Stimulated activated CD8-positive, alpha-beta memory T cell treated with anti-CD3 and anti-CD28 coated beads, Interleukin-4, amount 100 ng/mL, for 48 hours (primary cell): ENCODE results near the gene SMG9.
A peak's percentile ranks its signal among the peaks of the same experiment; 100 is the strongest.
"Not testable (repeated sequence)": the region's sequence is repeated elsewhere in the genome, so short reads cannot be mapped to it uniquely, and the experiment has no call there.

Experiments
- DNase-seq: peaks from one replicate; pipeline ENCODE4 v3.0.0-alpha.2; 2020

Gene SMG9

DNA sequence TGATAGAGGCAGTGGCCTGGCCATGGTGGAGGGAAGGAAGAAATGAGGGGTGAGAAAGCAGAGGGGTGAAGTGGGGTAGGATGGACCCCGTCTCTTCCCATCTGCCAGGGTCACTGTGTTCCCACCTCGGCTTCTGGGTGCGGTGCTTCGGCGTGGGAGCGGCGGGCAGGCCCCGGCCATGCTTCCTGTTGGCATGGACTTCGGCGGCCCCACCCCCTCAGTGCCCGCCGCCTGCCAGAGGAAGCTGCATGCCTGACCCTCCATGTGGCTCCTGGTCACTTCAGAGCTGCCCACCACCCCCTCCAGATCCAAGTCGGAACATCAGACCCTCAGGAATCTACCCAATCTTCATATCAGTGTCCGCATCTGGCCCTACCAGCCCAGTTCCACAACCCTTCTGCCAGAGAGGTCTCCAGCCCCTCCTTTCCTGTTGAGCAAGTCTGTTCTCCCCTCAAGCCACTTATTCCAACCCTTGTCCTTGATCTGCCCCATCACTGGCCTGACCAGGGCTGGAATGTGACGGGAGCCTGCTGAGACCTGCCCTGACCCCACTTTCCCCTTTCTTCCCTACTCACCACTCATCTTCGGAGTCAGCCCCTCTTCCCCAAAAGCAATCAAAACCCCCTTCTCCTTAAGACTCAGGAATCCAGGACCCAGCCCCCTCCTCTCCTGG, 24.5 kb upstream of the SMG9 start:
- no peak for DNase-seq

DNA sequence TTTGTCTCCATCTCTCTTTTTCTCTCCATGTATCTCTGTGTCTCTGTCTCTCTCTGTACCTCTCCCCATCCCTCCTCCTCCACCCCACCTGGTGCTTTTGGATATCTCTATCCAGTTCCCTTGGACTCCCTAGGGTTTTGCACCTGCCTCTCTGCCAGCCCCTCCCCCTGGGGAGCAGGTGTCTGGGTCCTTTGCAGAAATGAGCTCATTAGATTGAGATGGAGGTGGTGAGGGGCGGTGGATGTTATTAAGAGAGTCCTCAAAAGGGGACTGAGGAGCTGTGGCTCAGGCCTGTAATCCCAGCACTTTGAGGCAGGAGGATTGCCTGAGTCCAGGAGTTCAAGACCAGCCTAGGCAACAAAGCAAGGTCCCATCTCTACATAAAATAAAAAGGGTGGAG, 23.9 kb upstream of the SMG9 start:
- no peak for DNase-seq

DNA sequence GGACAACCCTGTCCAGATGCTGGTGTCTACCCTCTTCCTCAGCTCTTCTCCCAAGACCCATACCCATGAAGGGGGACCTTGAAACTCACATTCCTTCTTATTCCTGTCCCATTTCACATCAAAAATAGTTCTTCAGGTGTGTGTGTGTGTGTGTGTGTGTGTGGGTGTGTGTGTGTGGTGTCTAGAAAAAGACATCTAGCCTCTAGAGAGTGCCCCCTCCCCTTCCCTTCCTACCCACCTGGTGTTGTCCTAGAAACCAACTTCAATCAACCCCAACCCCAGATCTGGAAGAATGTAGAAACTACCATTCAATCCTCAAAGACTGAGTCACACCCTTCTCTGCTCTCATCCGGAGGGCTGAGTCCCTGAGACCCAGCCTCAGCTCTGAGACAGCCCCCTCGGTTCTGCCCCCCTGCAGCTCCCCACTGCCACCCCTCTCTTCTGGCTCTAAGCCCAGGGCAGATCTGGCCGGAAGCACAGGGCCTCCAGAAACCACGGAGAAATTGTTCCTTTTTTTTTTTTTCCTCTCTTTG, 22.5 kb upstream of the SMG9 start:
- DNase-seq, result no peak

DNA sequence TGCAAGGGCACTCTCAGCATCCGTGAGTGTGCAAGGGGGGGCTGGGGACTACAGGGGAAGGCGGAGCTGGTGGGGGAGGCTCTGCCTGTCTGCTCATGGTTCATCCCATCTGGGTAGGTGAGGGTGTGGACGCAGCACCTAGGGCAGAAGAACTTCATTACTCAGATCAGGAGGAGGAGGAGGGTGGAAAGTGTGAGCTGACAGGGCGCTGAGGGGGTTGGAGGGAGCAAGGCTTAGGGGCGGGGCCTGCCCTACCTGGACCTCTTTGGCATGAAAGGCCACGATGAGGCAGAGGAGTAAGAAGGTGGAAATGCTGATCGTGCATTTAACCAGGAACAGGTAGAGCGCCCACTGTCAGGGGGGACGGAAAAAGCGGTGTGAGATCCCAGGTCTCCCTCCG, 21.5 kb upstream of the SMG9 start:
- DNase-seq, result peak; percentile 82

DNA sequence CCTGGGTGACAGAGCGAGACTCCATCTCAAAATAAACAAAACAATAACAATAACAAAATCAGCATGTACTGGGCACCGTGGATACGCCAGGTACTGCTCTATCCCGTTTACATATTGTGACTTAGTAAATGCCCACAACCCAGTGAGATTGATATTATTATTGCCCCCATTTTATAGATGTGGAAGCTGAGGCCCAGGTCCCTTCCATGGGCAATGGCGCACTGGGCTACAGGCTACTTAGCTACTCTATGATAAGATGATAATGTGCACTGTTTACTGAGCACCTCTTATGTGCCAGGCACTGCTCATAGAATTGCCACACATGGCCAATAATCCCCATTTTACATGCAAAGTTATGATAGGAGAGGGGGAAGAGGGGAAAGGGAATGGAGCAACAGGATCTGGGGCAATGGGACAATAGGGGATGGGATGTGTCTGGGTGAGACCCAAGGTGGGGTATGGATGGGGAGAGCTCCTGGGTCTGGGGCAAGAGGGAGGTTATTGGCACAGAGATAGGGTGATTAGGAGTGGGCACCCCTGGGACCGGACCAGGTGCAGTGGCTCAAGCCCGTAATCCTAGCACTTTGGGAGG, 20.6 kb upstream of the SMG9 start:
- no peak for DNase-seq

DNA sequence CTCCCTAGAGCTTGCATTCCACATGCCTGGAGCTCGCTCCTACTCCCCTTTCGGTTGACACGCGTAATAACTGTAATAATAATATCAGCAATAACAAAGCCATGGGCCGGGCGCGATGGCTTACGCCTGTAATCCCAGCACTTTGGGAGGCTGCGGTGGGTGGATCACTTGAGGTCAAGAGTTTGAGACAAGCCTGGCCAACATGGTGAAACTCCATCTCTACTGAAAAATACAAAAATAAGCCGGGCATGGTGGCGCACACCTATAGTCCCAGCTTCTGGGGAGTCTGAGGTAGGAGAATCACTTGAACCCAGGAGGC, 20.1 kb upstream of the SMG9 start:
- DNase-seq, result not testable (repeated sequence)

DNA sequence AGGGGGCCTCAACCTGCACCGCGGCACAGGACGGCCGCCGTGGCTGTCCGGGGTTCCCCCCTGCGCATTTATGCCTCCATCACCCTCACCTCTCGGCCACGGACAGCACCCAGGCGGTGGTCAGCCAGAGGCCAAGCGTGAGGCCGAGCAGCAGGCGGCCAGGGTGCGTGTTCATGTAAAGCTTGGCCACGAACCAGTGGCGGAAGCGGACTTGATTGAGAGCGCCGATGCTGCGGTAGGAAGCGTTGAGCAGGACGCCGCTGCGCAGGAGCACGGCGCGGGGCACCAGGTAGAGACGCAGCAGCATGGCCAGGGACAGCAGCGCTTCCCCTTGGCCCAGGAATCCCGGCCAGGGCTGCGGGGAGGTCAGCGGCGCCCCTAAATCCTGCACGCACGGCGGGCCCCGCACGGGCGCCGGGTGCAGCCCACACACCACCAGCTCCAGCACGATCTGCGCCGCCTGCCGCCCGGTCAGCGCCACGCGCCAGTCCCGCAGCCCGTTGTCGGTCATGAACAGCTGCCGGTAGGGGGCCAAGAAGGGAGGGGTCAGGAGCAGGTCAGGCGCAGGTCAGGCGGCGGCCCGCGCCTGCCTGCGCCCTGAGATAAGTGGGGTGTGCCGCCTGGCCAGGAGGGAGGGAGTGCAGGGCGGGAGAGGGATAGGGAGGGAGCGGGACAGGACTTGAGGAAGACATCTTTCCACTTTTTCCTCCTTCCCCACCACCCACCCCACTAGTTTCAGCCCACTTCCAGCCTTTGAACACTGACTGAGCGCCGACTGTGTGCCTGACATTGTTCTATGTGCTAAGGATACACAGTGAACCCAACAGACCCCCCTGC, 19.6 kb upstream of the SMG9 start:
- no peak for DNase-seq

DNA sequence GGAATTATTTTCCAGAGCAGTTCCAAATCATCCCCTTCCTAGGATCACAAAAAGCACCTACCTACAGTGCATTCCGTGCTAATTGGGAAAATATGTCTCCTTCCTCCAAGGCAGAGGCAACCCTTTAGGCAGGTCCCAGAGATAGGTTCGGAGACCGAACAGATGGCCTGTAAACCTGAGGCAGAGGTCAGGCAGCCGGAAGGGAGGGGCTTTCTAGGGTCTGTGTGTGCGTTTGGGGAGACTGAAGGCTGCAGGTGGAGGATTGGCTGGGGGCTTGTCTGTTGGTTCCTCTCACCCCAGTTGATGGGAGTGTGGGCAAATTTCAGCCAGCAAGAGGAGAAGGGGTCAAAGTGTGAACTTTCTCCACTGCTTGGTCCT, 19.0 kb upstream of the SMG9 start:
- no peak for DNase-seq

DNA sequence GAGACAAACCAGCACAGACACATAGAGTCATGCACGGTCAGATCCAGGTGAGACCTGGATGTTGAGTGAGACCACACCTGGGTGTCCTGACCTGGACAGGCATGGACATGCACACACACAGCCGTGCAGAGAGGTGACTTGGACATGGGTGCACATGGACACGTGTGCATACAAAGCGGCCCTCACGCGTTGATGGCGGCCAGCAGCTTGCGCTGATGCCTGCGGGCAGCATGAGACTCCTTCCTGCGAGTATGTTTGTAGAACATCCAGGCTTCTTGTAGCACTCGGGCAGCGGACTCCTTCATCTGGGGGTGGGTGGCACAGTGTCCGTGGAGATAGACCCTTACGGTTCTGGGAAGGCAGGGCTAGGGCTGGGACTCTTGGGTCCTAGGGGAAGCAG, 14.5 kb upstream of the SMG9 start:
- no peak for DNase-seq

DNA sequence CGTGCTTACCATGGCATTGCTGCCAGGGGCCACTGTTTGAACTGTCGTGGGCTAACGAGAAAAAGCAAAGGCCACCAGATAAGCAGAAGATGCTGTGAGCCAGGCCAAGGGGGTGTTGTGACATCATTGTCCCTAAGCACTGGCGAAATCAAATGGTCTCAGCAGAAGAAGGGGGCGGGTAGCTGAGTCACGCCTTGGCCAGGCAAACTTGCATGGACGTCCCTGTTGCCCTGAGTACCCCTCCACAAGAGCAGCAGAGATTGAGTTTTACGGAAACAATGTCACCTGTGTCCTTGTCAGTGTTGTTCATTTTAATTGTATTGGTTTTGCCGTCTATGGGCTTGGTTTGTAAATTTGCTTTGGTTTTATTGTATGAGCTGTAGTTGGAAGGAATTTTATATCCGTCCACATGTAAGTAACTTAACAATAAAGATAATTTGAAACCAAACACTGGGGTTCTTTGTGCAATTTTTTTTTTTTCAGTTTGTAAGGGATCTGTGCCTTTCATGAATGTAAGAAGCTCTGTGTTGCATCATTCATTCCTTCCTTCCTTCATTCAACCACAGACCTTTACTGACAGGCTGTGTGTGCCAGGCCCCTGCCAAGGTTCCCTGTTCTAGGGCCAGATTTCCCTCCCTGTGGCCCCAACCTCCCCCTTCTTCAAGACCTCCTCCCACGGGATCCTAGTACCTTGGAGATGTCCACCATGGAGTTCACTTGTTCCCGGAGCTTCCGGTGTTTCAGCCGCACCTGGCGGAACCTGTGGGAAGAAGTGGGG, 13.7 kb upstream of the SMG9 start:
- no peak for DNase-seq

DNA sequence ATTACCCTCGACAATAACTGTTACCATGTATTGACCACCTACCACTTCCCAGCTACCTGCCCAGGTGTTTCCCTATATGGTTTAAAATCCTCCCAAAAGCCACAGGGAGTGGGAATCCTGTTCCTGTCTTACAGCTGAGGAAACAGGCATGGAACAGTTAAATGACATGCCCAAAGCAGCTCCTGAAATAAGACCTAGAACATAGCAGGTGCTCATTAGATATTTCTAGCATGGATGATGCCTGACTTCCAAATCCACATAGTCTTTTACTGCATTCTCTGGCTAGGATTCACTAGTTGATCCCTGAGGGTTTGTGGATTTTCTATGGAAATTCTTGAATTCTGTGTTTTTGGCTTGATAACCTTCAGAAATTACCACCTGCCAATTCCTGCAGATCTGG, 13.1 kb upstream of the SMG9 start:
- no peak for DNase-seq

DNA sequence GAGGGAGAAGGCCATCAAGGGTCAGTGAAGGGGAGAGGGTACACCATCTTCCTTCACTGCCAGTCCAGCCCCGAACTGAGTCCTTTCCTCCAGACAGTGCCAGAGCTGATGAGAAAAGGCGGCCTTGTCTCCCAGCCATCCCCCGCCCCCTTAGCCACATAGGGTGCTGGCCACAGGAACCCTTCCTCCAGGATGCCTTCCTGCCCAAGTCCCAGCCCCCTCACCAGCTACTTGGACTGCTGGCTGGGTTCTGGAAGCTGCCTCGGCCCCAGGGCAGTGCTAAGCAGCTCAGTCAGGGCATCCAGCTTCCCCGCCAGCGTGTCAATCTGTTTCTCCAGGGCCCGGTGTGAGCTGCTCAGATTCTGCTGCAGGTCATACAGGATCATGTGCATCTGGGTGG, 12.6 kb upstream of the SMG9 start:
- no peak for DNase-seq

DNA sequence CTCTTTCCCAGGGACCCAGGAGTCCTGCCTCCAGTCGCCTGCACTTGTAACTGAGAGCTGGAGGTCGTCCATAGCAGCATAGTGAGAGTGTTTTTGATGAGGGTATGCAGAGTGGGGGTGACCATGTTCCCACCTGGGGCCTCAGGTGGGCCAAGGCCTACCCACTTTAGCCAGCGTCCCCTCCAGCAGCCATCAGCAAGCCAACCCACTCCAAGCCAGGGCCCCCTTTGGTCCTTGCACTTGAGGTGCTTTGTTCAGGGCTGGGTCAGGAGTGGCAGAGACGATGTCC, 11.9 kb upstream of the SMG9 start:
- no peak for DNase-seq

DNA sequence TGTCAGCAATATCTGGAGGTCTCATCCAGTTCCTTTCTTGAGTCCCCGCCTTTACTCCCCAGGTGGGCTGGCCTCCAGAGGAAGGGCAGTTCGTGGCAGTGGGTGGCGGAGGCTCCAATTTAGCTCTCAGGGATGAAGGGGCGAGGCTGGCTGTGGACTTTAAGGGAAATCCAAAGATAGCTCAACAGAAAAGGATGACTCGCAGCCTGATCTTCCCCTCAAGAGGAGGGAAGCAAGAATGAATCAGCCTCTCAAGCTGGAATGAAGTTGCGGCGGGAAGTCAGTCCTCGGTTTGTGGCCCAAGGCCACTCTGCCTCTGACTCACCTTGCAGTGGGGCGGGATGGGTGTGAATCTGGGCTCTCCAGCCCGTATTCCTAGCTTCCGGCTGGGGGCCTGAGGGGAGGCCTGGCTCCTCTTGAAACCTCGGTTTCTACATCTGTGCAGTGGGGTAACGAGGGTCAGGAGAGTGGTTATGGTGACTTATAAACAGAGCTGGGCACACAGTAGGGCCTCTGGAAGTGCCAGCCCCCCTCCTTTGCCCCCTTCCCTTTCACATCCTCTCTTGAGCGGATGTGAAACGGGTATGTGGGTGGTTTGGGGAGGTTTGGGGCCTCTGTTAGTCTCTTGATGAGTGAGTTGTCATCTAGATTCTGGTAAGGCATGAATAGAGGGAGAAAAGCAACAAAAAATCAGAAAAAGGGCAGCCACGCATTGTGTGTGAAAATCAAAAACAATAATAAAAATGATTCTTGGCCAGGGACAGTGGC, 10.5 kb upstream of the SMG9 start:
- peak; percentile 87 for DNase-seq

DNA sequence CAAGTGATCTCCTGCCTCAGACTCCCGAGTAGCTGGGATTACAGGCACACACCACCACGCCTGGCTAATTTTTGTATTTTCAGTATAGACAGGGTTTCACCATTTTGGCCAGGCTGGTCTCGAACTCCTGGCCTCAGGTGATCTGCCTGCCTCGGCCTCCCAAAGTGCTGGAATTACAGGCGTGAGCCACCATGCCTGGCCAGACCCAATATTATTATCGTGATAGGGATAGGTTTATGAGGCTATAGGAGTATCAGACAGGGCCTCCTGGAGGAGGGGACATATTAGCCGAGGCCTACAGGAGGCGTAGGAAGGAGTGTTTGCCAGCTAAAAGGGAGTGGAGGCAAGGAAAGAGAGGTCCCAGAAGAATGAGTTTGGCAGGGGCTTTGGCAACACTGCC, 9.9 kb upstream of the SMG9 start:
- DNase-seq, result not testable (repeated sequence)

DNA sequence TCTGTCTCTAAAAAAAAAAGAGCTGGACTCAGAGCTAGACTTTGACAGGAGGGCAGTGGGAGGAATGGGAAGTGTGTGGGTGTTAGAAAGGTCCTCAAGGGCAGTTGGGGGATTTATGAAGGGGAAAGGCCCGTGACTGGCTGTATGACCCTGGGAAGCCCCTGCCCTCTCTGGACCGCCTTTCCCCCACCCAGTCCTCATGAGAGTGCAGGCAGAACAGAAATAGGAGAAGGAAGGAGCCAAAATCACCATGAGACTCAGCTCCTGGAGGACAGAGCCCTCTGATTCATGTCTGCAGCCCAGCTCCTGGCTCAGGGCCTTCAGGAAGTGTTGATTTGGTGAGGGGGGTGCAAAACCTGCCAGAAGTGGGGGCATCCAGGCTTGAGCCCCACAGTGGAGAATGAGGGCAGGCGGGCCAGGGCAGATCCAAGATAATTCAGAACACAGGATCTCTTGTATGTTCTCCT, 8.7 kb upstream of the SMG9 start:
- no peak for DNase-seq

DNA sequence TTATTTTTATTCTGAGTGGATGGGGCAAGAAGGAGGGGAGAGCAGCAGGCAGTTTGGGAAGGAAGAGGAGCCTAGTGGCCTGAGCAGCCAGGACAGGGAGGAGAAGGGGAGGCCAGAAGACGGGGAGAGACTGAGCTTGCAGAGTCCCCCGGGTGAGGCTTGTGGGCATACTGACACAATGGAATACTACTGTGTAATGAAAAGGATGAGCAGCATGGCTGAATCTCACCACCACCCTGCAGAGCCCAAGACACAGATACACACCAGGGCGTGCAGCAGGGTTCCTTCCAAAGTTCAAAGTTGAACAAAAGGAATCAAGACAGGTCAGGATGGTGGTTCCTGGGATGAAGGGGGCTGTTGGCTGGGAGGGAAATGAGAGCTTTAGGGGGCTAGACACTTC, 8.1 kb upstream of the SMG9 start:
- no peak for DNase-seq

DNA sequence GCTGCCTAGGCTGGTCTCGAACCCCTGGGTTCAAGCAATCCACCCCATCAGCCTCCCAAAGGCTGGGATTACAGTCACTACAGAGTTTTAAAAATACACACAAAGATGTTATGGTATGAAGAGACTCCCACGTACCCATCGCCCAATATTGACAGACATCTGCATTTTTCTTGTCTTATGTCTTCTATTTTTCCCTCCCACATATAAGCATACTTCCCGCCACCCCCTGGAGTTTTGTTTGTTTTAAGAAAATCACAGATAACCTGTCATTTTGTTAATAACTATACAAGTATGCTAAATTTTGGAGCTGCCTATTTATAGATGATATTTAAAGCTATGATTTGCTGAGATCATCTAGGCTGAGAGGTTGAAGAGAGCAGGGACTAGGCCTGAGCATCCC, 6.2 kb upstream of the SMG9 start:
- no peak for DNase-seq

DNA sequence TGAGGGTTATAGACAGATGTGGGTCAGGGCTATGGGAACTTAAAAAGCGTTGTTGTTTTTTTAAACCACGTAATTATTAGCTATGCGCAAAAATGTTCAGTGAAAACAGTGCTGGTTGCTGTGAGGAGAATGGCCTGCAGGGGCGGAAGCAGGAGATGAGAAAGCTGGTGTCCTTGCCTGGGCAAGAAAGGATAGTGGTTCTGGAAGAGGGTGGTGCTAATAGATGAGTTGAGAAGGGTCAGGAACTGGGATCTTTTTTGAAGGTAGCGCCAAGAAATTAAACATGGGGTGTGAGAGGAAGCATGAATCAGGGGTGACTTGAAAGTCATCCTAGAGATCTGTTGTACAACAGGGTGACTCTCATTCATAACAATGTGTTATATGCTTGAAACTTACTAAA, 4.8 kb upstream of the SMG9 start:
- no peak for DNase-seq

DNA sequence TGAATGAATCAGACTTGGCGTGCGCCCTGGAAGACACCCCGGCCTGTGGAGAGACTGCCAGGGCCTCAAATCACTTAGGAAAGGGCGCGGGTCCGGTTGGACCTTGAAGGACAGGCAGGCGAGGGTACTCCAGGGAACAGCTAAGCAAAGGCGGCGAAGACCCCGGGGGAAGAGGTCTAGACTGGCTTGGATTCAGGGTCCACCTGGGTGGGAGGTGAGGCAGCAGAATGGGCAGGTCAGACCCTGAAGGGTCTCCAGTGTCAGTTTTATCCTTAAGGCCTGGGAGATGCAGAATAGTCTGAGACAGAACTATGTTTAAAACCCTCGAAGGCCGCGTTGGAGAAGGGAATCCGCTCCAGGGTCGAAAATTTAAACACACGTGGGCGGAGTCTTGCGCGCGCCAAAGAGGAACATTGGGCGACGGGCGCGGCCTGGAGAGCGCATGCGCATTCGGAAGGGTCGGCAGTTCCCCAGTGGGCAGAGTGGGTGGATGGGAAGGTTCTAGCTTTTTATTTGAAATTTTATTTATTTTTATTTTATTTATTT, 567 bp upstream of the SMG9 start:
- DNase-seq, result peak; percentile 87

DNA sequence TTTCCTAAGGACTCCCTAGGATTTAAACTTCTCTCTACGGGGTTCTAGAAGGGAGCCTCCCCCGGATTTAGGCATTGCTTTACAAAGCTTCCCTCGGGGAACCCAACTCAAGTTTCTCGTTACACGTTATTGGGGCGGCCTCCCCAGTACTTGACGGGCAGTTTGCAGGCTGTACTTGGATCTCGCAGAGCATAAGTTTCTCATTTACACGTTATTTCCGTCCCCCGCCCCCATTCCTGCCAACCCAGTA, 584 bp downstream of the SMG9 start:
- no peak for DNase-seq

DNA sequence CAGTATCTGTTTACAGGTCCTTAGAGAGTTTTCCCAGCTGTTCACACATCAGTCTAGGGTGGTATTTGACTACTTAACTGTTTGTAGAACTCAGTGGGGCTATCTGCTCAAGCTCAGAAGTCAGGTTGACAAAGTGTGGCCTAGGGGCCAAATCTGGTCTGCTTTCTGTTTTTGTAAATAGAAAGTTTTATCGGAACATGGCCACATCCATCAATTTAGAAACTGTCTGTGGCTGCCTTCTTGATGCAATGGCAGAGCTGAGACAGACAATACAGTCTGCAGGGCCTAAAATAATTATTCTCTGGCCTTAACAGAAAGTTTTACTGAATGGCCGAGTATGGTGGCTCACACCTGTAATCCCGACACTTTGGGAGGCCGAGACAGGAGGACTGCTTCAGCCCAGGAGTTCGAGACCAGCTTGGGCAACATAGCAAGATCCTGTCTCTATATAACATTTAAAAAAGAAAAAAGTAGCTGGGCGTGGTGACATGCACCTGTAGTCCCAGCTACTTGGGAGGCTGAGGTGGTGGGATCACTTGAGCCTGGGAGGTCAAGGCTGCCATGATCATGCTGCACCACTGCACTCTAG, 2.4 kb downstream of the SMG9 start:
- no peak for DNase-seq
